CD4-positive, alpha-beta T cell treated with Interleukin-15 for 4 hours (primary cell): ENCODE measurements around the gene MAG.
"Not testable (repeated sequence)": the region's sequence is repeated elsewhere in the genome, so short reads cannot be mapped to it uniquely, and the experiment has no call there.

Experiments used
- DNase-seq: peaks from one replicate; pipeline ENCODE4 v3.0.0-alpha.2; 2020; ENCODE audit warnings: low spot score

Gene MAG

GRCh38 chr19:35281303-35281702, 10.7 kb upstream of the MAG start:
- DNase-seq = no peak

GRCh38 chr19:35284153-35285094, 7.5 kb upstream of the MAG start:
- DNase-seq = no peak

GRCh38 chr19:35285095-35285449, 6.9 kb upstream of the MAG start:
- DNase-seq = no peak

DNA sequence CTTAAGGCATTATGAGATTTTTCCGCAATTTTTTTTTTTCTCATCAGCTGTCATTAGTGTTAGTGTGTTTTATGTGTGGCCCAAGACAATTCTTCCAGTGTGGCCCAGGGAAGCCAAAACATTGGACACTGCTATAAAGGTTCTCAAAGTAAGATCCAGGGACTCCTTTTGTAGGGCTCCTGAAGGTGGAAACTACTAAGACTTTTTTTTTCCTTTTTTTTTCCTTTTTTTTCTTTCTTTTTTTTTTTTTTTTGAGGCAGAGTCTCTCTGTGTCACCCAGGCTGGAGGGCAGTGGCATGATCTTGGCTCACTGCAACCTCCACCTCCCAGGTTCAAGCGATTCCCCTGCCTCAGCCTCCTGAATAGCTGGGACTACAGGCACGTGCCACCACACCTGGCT, 6.5 kb upstream of the MAG start:
- not testable (repeated sequence) for DNase-seq

GRCh38 chr19:35286101-35286500, 5.9 kb upstream of the MAG start:
- DNase-seq = not testable (repeated sequence)

- DNase-seq = no peak
These were observed 4.2 kb upstream of the MAG start for GRCh38 chr19:35287713-35288112.

- no peak for DNase-seq
These were observed 3.6 kb upstream of the MAG start for GRCh38 chr19:35288331-35288730.

- DNase-seq = no peak
These were observed 3.1 kb upstream of the MAG start for GRCh38 chr19:35288906-35289305.

GRCh38 chr19:35290381-35291127, 1.4 kb upstream of the MAG start:
- DNase-seq = no peak

DNA sequence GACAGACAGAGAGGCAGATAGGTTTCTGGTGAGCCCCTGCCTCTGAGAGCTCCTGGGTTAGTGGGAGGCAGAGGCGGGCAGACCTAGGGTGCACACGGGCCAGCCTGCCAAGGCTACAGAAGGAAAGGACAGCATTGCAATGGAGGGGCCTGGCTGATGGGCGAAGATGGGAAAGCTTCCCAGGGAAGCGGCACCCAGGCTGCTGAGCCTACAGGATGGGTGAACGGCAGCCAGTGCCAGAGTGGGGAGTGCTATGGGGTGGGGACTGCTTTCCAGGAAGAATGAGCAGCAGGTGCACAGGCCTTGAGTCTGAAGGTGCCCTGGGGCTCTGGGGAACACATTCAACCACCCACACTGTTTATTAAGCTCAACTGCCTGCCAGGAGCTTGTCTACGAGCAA, 702 bp upstream of the MAG start:
- no peak for DNase-seq

- DNase-seq = no peak
These were observed 731 bp downstream of the MAG start for GRCh38 chr19:35292421-35293362.

DNA sequence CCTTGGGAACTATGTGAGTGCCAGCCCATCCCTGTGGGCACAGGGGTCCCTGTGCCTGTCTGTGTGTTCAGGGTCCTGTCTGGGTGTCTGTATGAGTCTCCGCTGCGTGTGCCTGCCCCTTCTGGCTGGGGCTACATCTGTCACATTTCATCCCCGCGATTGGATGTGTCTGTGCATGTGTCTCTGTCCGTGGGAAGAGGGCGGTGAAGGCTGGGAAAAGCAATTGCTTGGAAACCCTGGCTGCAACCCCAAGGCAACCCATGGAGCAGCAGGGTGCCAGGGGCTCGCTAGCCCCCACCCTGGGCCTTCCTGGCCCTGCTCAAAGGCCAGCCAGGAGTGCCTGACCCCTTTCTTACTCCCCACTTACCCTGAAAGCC, 1.4 kb downstream of the MAG start:
- no peak for DNase-seq

GRCh38 chr19:35293808-35294207, 1.8 kb downstream of the MAG start:
- DNase-seq = no peak

DNA sequence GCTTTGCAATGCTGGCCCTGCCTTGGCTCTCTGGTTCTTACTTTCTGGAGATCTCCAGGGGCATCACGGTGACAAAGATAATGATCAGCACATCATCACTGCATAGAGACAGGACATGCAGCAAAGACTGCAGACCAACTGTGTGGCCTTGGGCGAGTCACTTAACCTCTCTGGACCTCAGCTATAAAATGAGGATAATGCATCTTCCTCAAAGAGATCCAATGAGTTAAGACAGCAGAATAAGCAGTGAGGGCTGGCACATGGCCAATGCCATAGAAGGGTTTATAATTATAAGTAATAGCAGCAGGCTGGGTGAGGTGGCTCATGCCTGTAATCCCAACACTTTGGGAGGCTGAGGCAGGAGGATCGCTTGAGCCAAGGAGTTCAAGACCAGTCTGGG, 2.4 kb downstream of the MAG start:
- no peak for DNase-seq

DNA sequence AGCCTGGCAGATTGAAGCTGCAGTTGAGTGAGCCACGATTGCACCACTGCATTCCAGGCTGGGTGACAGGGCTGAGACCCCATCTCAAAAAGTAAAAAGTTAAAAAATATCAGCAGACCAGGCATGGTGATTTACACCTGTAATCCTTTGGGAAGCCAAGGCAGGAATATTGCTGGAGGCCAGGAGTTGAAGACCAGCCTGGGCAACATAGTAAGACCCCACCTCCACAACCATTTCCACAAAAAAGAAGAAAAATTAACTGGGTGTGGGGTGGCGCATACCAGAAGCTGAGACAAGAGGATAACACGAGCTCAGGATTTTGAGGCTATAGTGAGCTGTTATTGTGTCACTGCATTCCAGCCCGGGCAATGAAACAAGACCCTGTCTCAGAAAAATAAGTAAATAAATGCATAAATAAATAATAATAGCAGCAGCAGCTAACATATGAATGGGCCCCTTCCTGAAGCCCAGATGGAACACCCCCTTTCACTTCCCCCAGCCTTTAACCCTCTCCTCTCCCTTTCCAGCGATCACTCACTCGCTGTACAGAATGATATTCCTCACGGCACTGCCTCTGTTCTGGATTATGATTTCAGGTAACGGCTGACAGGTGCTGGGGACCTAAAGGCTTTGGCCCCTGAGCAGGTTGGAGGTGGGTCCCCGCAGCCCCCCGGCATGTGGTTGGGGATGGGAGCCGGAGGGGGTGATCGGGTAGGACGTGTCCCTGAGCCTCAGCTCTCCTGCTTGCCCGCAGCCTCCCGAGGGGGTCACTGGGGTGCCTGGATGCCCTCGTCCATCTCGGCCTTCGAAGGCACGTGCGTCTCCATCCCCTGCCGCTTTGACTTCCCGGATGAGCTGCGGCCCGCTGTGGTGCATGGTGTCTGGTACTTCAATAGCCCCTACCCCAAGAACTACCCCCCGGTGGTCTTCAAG, 3.2 kb downstream of the MAG start:
- no peak for DNase-seq

GRCh38 chr19:35295792-35296462, 4.0 kb downstream of the MAG start:
- DNase-seq = no peak

DNA sequence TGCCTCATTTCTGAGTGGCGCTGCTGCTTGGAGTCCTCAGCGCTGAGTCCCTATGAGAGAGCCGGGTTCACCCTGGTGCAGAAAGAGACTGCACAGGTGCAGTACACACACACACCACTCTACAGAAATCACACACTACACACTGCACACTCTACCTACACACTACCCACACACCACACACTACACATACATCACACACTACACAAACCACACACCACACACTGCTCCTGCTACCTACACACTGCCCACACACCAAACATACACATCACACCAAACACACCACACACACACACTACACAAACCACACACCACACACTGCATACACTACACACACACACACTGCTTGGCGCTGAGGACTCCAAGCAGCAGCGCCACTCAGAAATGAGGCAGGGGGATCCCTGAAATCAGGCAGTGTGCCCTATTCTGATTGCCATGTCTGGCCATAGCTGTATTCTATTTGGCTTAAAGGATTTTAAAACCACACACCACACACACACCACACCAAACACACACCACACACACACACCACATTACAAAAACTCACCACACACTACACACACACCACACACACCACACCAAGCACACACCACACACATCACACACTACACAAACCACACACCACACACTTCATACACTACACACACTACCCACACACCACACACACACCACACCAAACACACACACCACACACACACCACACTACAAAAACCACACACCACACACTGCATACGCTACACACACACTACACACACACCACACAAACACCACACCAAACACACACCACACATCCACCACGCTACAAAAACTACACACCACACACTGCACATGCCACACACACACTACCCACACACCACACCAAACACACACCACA, 4.9 kb downstream of the MAG start:
- no peak for DNase-seq

DNA sequence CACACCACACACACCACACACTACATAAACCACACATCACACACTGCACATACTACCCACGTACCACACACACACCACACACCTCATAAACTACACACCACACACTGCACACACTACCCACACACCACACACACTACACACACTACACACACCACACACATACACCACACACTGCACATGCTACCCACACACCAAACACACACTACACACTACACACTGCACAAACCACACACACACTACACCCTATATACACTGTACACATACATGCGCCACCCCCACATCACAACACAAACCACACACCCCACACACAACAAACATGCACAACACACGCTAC, 5.5 kb downstream of the MAG start:
- DNase-seq = no peak

DNA sequence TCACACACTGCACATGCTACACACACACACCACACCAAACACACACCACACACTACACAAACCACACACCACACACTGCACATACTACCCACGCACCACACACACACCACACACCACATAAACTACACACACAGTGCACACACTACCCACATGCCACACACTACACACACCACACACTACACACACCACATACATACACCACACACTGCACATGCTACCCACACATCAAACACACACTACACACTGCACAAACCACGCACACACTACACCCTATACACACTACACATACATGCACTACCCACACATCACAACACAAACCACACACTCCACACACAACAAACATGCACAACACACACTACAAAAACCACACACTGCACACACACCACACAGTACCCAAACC, 6.0 kb downstream of the MAG start:
- no peak for DNase-seq

GRCh38 chr19:35298561-35298972, 6.6 kb downstream of the MAG start:
- no peak for DNase-seq
